Progenitor cell of endocrine pancreas (in vitro differentiated cells): ENCODE results near the gene KRTAP10-4. TPM values are rescaled to one million over a fixed set of nuclear protein-coding genes. Genes with fewer than 3 reads are reported as not detected.

ENCODE experiments used
- DNase-seq: peaks from one replicate; pipeline ENCODE4 v3.0.0; 2021; ENCODE audit warnings: low spot score; ENCODE audit not compliant: unreplicated experiment
- H3K27ac Mint-ChIP-seq: 2 replicates; pipeline ENCODE4 v1.8.0; 2021; ENCODE audit warnings: mild to moderate bottlenecking, moderate library complexity, mixed read lengths
- H3K27me3 Mint-ChIP-seq: 2 replicates; pipeline ENCODE4 v1.8.0; 2021; ENCODE audit warnings: mixed read lengths
- H3K36me3 Mint-ChIP-seq: 2 replicates; pipeline ENCODE4 v1.8.0; 2022; ENCODE audit warnings: mixed read lengths; ENCODE audit not compliant: insufficient read depth
- H3K4me1 Mint-ChIP-seq: 2 replicates; pipeline ENCODE4 v1.8.0; 2021; ENCODE audit warnings: low read depth, mixed read lengths
- H3K4me3 Mint-ChIP-seq: 2 replicates; pipeline ENCODE4 v1.8.0; 2021; ENCODE audit warnings: low read depth, mild to moderate bottlenecking, moderate library complexity, mixed read lengths
- H3K9me3 Mint-ChIP-seq: 2 replicates; pipeline ENCODE4 v1.8.0; 2021; ENCODE audit warnings: low read depth, mixed read lengths
- total RNA-seq: library from RNA; stranded (reverse); gene quantifications from 2 replicates; pipeline ENCODE4 v1.2.1, GENCODE V29; 2021
- TF ChIP-seq, protein P1 (sequence below): fragments of 200-600 bp; sonication (generic); IDR thresholded peaks from one replicate; pipeline ENCODE4 v1.5.0; 2021; ENCODE audit warnings: antibody characterized with exemption, mild to moderate bottlenecking; ENCODE audit not compliant: unreplicated experiment

KRTAP10-4 gene
- total RNA-seq, 1 donor from 2014 or later = not detected

- Mint-ChIP-seq H3K36me3 (no peaks in the 10 kb centered on the region), H3K4me1 (no peaks in the 10 kb centered on the region), H3K4me3 (no peak overlapping the region), H3K27me3 (no peaks in the 10 kb centered on the region), H3K9me3 (peaks cover 10% of the 10 kb centered on the region), H3K27ac (no peak overlapping the region)
- TF ChIP-seq, protein P1, sequence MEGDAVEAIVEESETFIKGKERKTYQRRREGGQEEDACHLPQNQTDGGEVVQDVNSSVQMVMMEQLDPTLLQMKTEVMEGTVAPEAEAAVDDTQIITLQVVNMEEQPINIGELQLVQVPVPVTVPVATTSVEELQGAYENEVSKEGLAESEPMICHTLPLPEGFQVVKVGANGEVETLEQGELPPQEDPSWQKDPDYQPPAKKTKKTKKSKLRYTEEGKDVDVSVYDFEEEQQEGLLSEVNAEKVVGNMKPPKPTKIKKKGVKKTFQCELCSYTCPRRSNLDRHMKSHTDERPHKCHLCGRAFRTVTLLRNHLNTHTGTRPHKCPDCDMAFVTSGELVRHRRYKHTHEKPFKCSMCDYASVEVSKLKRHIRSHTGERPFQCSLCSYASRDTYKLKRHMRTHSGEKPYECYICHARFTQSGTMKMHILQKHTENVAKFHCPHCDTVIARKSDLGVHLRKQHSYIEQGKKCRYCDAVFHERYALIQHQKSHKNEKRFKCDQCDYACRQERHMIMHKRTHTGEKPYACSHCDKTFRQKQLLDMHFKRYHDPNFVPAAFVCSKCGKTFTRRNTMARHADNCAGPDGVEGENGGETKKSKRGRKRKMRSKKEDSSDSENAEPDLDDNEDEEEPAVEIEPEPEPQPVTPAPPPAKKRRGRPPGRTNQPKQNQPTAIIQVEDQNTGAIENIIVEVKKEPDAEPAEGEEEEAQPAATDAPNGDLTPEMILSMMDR = no peak
- DNase-seq = no peak
Measured at GRCh38 chr21:44564886-44565598, 8.5 kb upstream of the KRTAP10-4 start.

DNA sequence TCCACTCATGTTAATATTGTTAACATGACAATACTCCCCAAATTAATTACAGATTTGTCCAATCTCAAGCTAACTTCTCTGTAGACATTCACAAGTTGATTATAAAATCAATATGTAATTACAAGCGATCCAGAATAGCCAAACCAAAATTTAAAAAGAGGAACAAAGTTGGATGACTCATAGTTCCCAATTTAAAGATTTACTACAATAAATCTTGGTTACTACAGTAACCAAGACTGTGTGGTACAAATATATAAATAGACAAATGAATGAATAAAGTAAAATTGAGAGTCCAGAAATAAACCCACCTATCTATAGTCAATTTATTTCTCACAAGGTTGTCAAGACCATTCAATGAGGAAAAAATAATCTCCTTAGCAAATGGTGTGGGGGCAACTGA lies 7.1 kb upstream of the KRTAP10-4 start:
- Mint-ChIP-seq H3K9me3 (peaks cover 11% of the 10 kb centered on the region), H3K36me3 (no peaks in the 10 kb centered on the region), H3K27me3 (no peaks in the 10 kb centered on the region), H3K4me3 (no peak overlapping the region), H3K27ac (no peak overlapping the region), H3K4me1 (no peaks in the 10 kb centered on the region)
- TF ChIP-seq, protein P1 = no peak
- DNase-seq = no peak

DNA sequence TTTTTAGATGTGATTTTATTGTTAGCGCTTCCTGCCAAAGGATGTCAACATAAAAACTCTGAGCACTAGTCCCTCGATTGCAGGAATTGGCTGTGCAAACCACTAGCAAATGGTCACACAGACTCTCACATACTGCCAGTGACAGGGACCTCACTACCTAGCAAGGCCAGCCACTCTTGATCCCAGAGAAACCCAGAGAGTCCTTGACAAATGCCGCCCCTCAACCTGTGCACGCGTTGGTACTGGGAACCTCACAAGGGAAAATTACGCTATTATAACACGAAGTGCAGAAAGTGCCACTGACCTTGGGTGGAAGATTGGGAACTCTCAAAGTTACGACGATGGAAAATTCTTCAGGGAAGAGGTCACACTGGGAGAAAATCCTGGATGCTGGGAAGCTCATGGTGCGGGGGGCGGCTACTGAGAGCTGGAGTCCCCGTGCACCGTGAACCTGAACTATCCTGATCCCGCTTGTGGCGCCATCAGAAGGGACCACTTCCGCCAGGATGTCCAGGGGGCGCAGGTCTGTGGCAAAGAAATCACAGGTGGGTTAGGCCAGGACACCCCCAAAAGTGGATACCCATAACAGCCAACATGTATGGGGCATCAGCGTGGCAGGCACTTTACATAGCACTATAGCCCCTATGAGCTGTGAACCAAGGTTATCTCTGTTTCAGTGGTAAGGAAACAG lies 5.9 kb upstream of the KRTAP10-4 start:
- H3K27me3 Mint-ChIP-seq = no peaks in the 10 kb centered on the region
- no peak overlapping the region for H3K4me3 Mint-ChIP-seq
- no peak for DNase-seq
- no peak overlapping the region for H3K27ac Mint-ChIP-seq
- TF ChIP-seq, protein P1 = no peak
- peaks cover 10% of the 10 kb centered on the region for H3K9me3 Mint-ChIP-seq
- no peaks in the 10 kb centered on the region for H3K4me1 Mint-ChIP-seq
- H3K36me3 Mint-ChIP-seq = no peaks in the 10 kb centered on the region

GRCh38 chr21:44568261-44568660 lies 5.3 kb upstream of the KRTAP10-4 start:
- H3K9me3 Mint-ChIP-seq = peaks cover 10% of the 10 kb centered on the region
- no peaks in the 10 kb centered on the region for H3K4me1 Mint-ChIP-seq
- no peak overlapping the region for H3K4me3 Mint-ChIP-seq
- no peak for DNase-seq
- H3K36me3 Mint-ChIP-seq = no peaks in the 10 kb centered on the region
- TF ChIP-seq, protein P1 = no peak
- no peaks in the 10 kb centered on the region for H3K27me3 Mint-ChIP-seq
- H3K27ac Mint-ChIP-seq = no peak overlapping the region

DNA sequence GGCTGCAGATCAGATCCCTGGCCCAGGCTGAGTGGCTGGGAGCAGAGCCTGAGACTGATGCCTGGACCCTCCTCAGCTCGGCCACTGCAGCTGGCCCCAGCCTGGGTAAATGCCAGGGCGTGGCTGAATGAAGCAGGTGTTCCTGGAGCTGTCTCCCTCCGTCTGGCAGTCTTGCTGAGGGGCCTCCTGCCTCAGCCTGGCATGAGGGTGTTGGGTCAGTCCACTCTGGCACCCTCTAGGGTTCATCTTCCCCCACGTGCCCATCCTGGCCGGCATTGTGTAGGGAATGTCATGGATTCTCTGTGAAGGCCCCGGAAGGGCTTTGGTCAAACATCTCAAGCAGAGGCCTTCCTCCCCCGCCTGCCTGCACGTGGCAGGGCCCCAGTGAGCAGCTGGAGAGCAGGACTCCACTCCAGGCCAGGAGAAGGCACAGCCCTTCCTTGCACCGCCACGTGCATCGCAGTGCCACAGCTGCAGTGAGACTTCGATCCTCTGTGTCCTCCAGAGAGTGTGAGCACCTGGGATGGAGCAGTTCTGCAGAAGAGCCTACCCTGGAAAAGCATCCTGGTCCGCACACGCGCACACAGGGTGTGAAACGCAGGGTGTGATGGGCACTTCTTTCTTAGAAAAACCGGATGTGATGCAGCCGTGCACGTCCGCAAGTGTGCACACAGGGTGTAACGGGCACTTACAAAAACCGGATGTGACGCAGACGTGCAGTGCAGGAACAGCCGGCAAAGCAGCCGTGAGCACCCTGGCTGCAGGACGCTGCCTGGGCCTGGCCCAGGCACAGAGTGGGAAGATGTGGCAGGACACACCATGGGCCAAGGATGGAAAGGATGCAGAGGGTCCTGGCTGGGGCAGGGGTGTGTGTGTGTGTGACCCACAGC lies 4.6 kb upstream of the KRTAP10-4 start:
- Mint-ChIP-seq H3K4me3 (no peak overlapping the region), H3K36me3 (no peaks in the 10 kb centered on the region), H3K27ac (no peak overlapping the region), H3K9me3 (peaks cover 10% of the 10 kb centered on the region), H3K27me3 (no peaks in the 10 kb centered on the region), H3K4me1 (no peaks in the 10 kb centered on the region)
- TF ChIP-seq, protein P1 = no peak
- no peak for DNase-seq
